Posterior cingulate gyrus (tissue), 11 donors: ENCODE measurements around the gene KRTAP10-3.
A peak's percentile ranks its signal among the peaks of the same experiment; 100 is the strongest.
"Not testable (repeated sequence)": the region's sequence is repeated elsewhere in the genome, so short reads cannot be mapped to it uniquely, and the experiment has no call there.

Source experiments
- DNase-seq, 10 donors: peaks; one replicate each; pipeline versions ENCODE4 v3.0.0 to v3.0.0-alpha.2; 2020 to 2021; ENCODE audit warnings: mixed read lengths in 3 of 10
- intact Hi-C: fragments of 100-400 bp; cut with DNase I; formaldehyde crosslinking; loops from one replicate; pipeline ENCODE4 v1.15.1; 2023

The KRTAP10-3 gene

GRCh38 chr21:44558695-44559094 is at the start of gene KRTAP10-3:
Gene KRTAP10-3, minus strand, starts transcription at chr21:44558795. Its CDS starts 80 bp downstream, at chr21:44558715.
- intact Hi-C loops, result no loop called here

GRCh38 chr21:44606495-44606894 is 47.9 kb upstream of the KRTAP10-3 start:
- intact Hi-C loops, result no loop called here
- DNase-seq, result no peak

More at GRCh38 chr21:44558695-44559094, at the start of gene KRTAP10-3:
- no peak for DNase-seq

GRCh38 chr21:44603911-44604310 is 45.3 kb upstream of the KRTAP10-3 start:
- DNase-seq, result peak in 1 of 10 donors; percentile 54
- intact Hi-C loops, result no loop called here

GRCh38 chr21:44603109-44603875 is 44.7 kb upstream of the KRTAP10-3 start:
- DNase-seq, result peak in 2 of 10 donors; percentile 35 to 62

GRCh38 chr21:44602463-44602850 is 43.9 kb upstream of the KRTAP10-3 start:
- intact Hi-C loops, result no loop called here
- DNase-seq, result peak in 2 of 10 donors; percentile 40 to 43

More at GRCh38 chr21:44603109-44603875, 44.7 kb upstream of the KRTAP10-3 start:
- intact Hi-C loops, result no loop called here

GRCh38 chr21:44601596-44602462 is 43.2 kb upstream of the KRTAP10-3 start:
- DNase-seq, result peak in 3 of 10 donors; percentile 15 to 71 (median 61)
- intact Hi-C loops, result no loop called here

- intact Hi-C loops, result not testable (repeated sequence)
- DNase-seq, result peak in 1 of 10 donors; percentile 56
Observed at GRCh38 chr21:44601091-44601490, 42.5 kb upstream of the KRTAP10-3 start.

GRCh38 chr21:44600118-44600978 is 41.8 kb upstream of the KRTAP10-3 start, which contains the start of gene KRTAP10-7:
Gene KRTAP10-7, plus strand, starts transcription at chr21:44600597. Its CDS starts 25 bp downstream, at chr21:44600622.
- intact Hi-C loops, DNase-seq: not testable (repeated sequence)

GRCh38 chr21:44599264-44600029 is 40.9 kb upstream of the KRTAP10-3 start:
- intact Hi-C loops, result no loop called here
- peak in 1 of 10 donors; percentile 66 for DNase-seq

- DNase-seq, result no peak
- intact Hi-C loops, result no loop called here
Observed at GRCh38 chr21:44598061-44598460, 39.5 kb upstream of the KRTAP10-3 start.

GRCh38 chr21:44596068-44596725 is 37.6 kb upstream of the KRTAP10-3 start:
- intact Hi-C loops, result no loop called here
- DNase-seq, result no peak

- intact Hi-C loops, result no loop called here
- no peak for DNase-seq
Observed at GRCh38 chr21:44595524-44595923, 36.9 kb upstream of the KRTAP10-3 start.

GRCh38 chr21:44594406-44594916 is 35.9 kb upstream of the KRTAP10-3 start:
- peak in 2 of 10 donors; percentile 31 to 34 for DNase-seq
- intact Hi-C loops, result no loop called here

- DNase-seq, result peak in 2 of 10 donors; percentile 22 to 41
- intact Hi-C loops, result no loop called here
Observed at GRCh38 chr21:44593598-44594405, 35.2 kb upstream of the KRTAP10-3 start.

- intact Hi-C loops, result no loop called here
- peak in 3 of 10 donors; percentile 24 to 72 (median 61) for DNase-seq
Observed at GRCh38 chr21:44592446-44593311, 34.1 kb upstream of the KRTAP10-3 start, which contains the start of gene KRTAP10-6. Gene KRTAP10-6, minus strand, starts transcription at chr21:44592505. Its CDS starts 21 bp downstream, at chr21:44592484.

GRCh38 chr21:44591801-44592130 is 33.2 kb upstream of the KRTAP10-3 start:
- intact Hi-C loops, result not testable (repeated sequence)
- DNase-seq, result peak in 2 of 10 donors; percentile 22 to 68
